Caco-2 (cell line): ENCODE data around the gene RBSN. TPM values are rescaled to one million over a fixed set of nuclear protein-coding genes. Genes with fewer than 3 reads are reported as not detected.

ENCODE experiments used
- BruUV-seq: library from RNA; stranded (reverse); fragments of 400-500 nt; replicated peaks from 2 replicates; lab custom pipeline; 2021; lab: Mats Ljungman, UMichigan
- CTCF ChIA-PET: fragments of 300-600 bp; sonication (Branson Sonifier 250); formaldehyde crosslinking; loops from one replicate; lab custom pipeline; 2022; ENCODE audit warnings: antibody characterized with exemption; lab: Charles Lee
- POLR2A ChIA-PET: fragments of 300-600 bp; sonication (Branson Sonifier 250); formaldehyde crosslinking; loops from one replicate; lab custom pipeline; 2022; ENCODE audit warnings: antibody characterized with exemption; lab: Charles Lee
- DNase-seq, 2 experiments: peaks; one replicate each; pipeline versions ENCODE4 v3.0.0 to v3.0.0-alpha.2; 2020 to 2022
- H3K27me3 ChIP-seq: replicated peaks from 2 replicates; pipeline ENCODE4 v1.6.0; 2011; ENCODE audit warnings: low read length; ENCODE audit not compliant: control insufficient read depth, insufficient read depth
- H3K36me3 ChIP-seq: 2 replicates; pipeline ENCODE4 v1.5.1; 2011; ENCODE audit warnings: low read length; ENCODE audit not compliant: control insufficient read depth, insufficient read depth
- H3K4me1 ChIP-seq: fragments of 250-450 bp; sonication (Bioruptor Pico); 2 replicates; pipeline ENCODE4 v1.5.1; 2020; ENCODE audit warnings: mild to moderate bottlenecking
- H3K4me3 ChIP-seq: 2 replicates; pipeline ENCODE4 v1.5.1; 2011; ENCODE audit warnings: low read depth, mild to moderate bottlenecking, control low read depth, low read length
- H3K9me3 ChIP-seq: fragments of 250-450 bp; sonication (Bioruptor Pico); 2 replicates; pipeline ENCODE4 v1.5.1; 2020; ENCODE audit warnings: mild to moderate bottlenecking, moderate library complexity
- H3K27ac Mint-ChIP-seq: one replicate; pipeline ENCODE4 v1.8.0; 2022; ENCODE audit warnings: mixed read lengths; ENCODE audit not compliant: unreplicated experiment
- H3K27me3 Mint-ChIP-seq: one replicate; pipeline ENCODE4 v1.8.0; 2022; ENCODE audit warnings: mixed read lengths; ENCODE audit not compliant: insufficient read depth, unreplicated experiment
- H3K36me3 Mint-ChIP-seq: one replicate; pipeline ENCODE4 v1.8.0; 2022; ENCODE audit warnings: mild to moderate bottlenecking, mixed read lengths; ENCODE audit not compliant: insufficient read depth, unreplicated experiment
- H3K4me1 Mint-ChIP-seq: one replicate; pipeline ENCODE4 v1.8.0; 2022; ENCODE audit warnings: low read depth, mixed read lengths; ENCODE audit not compliant: unreplicated experiment
- H3K4me3 Mint-ChIP-seq: one replicate; pipeline ENCODE4 v1.8.0; 2022; ENCODE audit warnings: mild to moderate bottlenecking, moderate library complexity, mixed read lengths; ENCODE audit not compliant: unreplicated experiment
- H3K9me3 Mint-ChIP-seq: one replicate; pipeline ENCODE4 v1.8.0; 2022; ENCODE audit warnings: mixed read lengths; ENCODE audit not compliant: unreplicated experiment
- CTCF ChIP-seq, 2 experiments: fragments of 200-600 bp in 1 of 2; IDR thresholded peaks; 1 replicate in 1 of 2; 2 replicates in 1 of 2; pipeline versions ENCODE4 v1.5.1 to v1.8.0; 2011 to 2022; ENCODE audit warnings: antibody characterized with exemption in 1 of 2, control low read depth in 1 of 2, inconsistent platforms in 1 of 2, low read depth in 1 of 2, low read length in 1 of 2, mild to moderate bottlenecking in 1 of 2, moderate library complexity in 1 of 2; ENCODE audit not compliant: insufficient read depth in 1 of 2, severe bottlenecking in 1 of 2, unreplicated experiment in 1 of 2
- intact Hi-C: fragments of 100-400 bp; cut with micrococcal nuclease; formaldehyde crosslinking; loops from one replicate; pipeline ENCODE4 v1.10.0; 2022; ENCODE audit not compliant: unreplicated experiment
- total RNA-seq: library from RNA; stranded (reverse); gene quantifications from 2 replicates; pipeline ENCODE4 v1.2.3, GENCODE V29; 2022

The RBSN gene
- total RNA-seq, 1 experiment from 2014 or later: 19.7 TPM

DNA sequence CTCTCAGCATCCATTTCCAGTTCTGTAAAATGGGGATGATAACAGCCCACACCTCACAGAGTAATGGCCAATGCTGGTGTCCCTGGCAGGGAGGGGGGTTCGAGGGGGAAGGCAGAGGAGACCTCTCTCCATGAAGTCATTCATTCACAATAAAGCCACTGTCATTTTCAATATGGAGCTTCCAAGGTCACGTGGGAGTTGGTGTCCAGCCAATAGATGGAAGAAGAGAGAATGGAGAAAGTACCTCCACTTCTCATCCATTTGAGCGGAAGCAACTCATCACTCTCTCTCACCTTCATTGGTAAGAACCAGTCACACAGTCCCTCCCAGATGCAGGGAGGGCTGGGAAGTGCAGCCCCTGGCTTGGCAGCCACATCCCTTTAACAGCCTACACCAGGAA, 14.9 kb upstream of the RBSN start:
- Histone ChIP-seq H3K36me3 (no peaks in the 10 kb centered on the region), H3K4me3 (no peak overlapping the region), H3K9me3 (no peaks in the 10 kb centered on the region), H3K4me1 (no peaks in the 10 kb centered on the region; the same call in 1 of the 2 replicates), H3K27me3 (no peaks in the 10 kb centered on the region; the same call in 1 of the 2 replicates)
- H3K27me3 Mint-ChIP-seq: peaks cover 3% of the 10 kb centered on the region
- no peak for DNase-seq
- H3K4me3 Mint-ChIP-seq: no peak overlapping the region
- TF ChIP-seq CTCF (IDR thresholded peaks at IDR 0.05; ENCODE audit: insufficient read depth in 1 of 2, low read depth in 1 of 2, low read length in 1 of 2, severe bottlenecking in 1 of 2, unreplicated experiment in 1 of 2): no peak
- no peak overlapping the region for H3K27ac Mint-ChIP-seq
- no peaks in the 10 kb centered on the region for H3K36me3 Mint-ChIP-seq
- POLR2A ChIA-PET: no interaction called here
- intact Hi-C loops: no loop called here
- CTCF ChIA-PET: no interaction called here
- H3K9me3 Mint-ChIP-seq: no peaks in the 10 kb centered on the region
- no peaks in the 10 kb centered on the region for H3K4me1 Mint-ChIP-seq
- no TSS peak for BruUV-seq

- no peaks in the 10 kb centered on the region for H3K36me3 Mint-ChIP-seq
- POLR2A ChIA-PET: no interaction called here
- intact Hi-C loops: no loop called here
Measured at GRCh38 chr3:15113471-15113870, 14.5 kb upstream of the RBSN start.

DNA sequence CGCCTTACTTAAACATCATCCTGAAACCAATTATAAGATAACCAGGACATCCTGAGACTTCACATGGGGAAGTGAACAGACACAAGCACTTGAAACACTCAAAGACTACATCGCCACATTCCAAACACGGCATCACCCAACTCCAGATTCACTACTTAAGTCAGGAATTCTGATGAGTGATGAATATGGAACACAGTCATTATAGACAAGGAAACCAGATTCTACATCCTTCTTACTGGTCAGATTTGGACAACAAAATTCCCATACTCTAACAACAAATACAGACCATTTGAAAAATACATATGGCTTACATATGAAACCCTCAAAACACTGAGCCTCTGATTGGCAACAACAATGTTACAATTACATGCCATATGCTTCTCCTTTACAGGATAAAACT, 13.1 kb upstream of the RBSN start:
- intact Hi-C loops: no loop called here
- no peaks in the 10 kb centered on the region for H3K9me3 ChIP-seq

More at GRCh38 chr3:15113471-15113870, 14.5 kb upstream of the RBSN start:
- no peak for TF ChIP-seq CTCF (IDR thresholded peaks at IDR 0.05; ENCODE audit: insufficient read depth in 1 of 2, low read depth in 1 of 2, low read length in 1 of 2, severe bottlenecking in 1 of 2, unreplicated experiment in 1 of 2)
- no peaks in the 10 kb centered on the region for H3K9me3 Mint-ChIP-seq
- CTCF ChIA-PET: no interaction called here
- Histone ChIP-seq H3K9me3 (no peaks in the 10 kb centered on the region), H3K36me3 (no peaks in the 10 kb centered on the region), H3K4me3 (no peak overlapping the region), H3K27me3 (no peaks in the 10 kb centered on the region; the same call in 1 of the 2 replicates), H3K4me1 (no peaks in the 10 kb centered on the region; the same call in 1 of the 2 replicates)
- H3K27me3 Mint-ChIP-seq: peaks cover 3% of the 10 kb centered on the region
- no peak overlapping the region for H3K4me3 Mint-ChIP-seq
- DNase-seq: no peak
- H3K27ac Mint-ChIP-seq: no peak overlapping the region
- no peaks in the 10 kb centered on the region for H3K4me1 Mint-ChIP-seq
- no TSS peak for BruUV-seq

More for the DNA sequence above, 13.1 kb upstream of the RBSN start:
- BruUV-seq: no TSS peak
- no peaks in the 10 kb centered on the region; the same call in 1 of the 2 replicates for H3K27me3 ChIP-seq
- POLR2A ChIA-PET: no interaction called here
- CTCF ChIA-PET: no interaction called here
- Mint-ChIP-seq H3K4me3 (no peak overlapping the region), H3K36me3 (no peaks in the 10 kb centered on the region), H3K27ac (no peak overlapping the region), H3K4me1 (peaks cover 12% of the 10 kb centered on the region), H3K9me3 (no peaks in the 10 kb centered on the region), H3K27me3 (peaks cover 3% of the 10 kb centered on the region)
- no peak overlapping the region for H3K4me3 ChIP-seq
- peaks cover 9% of the 10 kb centered on the region; the same call in 1 of the 2 replicates for H3K4me1 ChIP-seq
- TF ChIP-seq CTCF (IDR thresholded peaks at IDR 0.05; ENCODE audit: insufficient read depth in 1 of 2, low read depth in 1 of 2, low read length in 1 of 2, severe bottlenecking in 1 of 2, unreplicated experiment in 1 of 2): no peak
- no peaks in the 10 kb centered on the region for H3K36me3 ChIP-seq
- DNase-seq: no peak
